HFFc6 (cell line): Measurements from ENCODE around the gene RABGAP1L. TPM values are rescaled to one million over a fixed set of nuclear protein-coding genes. Genes with fewer than 3 reads are reported as not detected.

ENCODE experiments used
- DNase-seq: peaks from one replicate; pipeline ENCODE4 v3.0.0-alpha.2; 2018
- H3K27ac Mint-ChIP-seq: 2 replicates; pipeline ENCODE4 v1.8.0; 2020; ENCODE audit warnings: mild to moderate bottlenecking, mixed read lengths
- H3K27me3 Mint-ChIP-seq: 2 replicates; pipeline ENCODE4 v1.8.0; 2021; ENCODE audit warnings: mild to moderate bottlenecking, moderate library complexity, mixed read lengths; ENCODE audit not compliant: insufficient read depth
- H3K36me3 Mint-ChIP-seq: 2 replicates; pipeline ENCODE4 v1.8.0; 2021; ENCODE audit warnings: low read depth, mixed read lengths
- H3K4me1 Mint-ChIP-seq: 2 replicates; pipeline ENCODE4 v1.8.0; 2020; ENCODE audit warnings: low read depth, mixed read lengths
- H3K4me3 Mint-ChIP-seq: 2 replicates; pipeline ENCODE4 v1.8.0; 2020; ENCODE audit warnings: mild to moderate bottlenecking, moderate library complexity, mixed read lengths
- H3K9me3 Mint-ChIP-seq: 2 replicates; pipeline ENCODE4 v1.8.0; 2020; ENCODE audit warnings: mild to moderate bottlenecking, mixed read lengths
- CTCF ChIP-seq: fragments of 200-600 bp; sonication (generic); IDR thresholded peaks from 2 replicates; pipeline ENCODE4 v1.5.0; 2021; ENCODE audit warnings: antibody characterized with exemption, mild to moderate bottlenecking
- total RNA-seq, 6 experiments: library from RNA; stranded (reverse); fragmentation: NEBNext Ultra II Directional; extraction: Animal tissue kit (Norgen Biotek cat#: 25700); gene quantifications; 2 replicates in 1 of 6; 3 replicates in 5 of 6; pipeline ENCODE4 v1.2.3, GENCODE V29; 2021

RABGAP1L gene
- total RNA-seq, 6 experiments from 2014 or later, result 14.5 to 16.9 (median 16.0) TPM

DNA sequence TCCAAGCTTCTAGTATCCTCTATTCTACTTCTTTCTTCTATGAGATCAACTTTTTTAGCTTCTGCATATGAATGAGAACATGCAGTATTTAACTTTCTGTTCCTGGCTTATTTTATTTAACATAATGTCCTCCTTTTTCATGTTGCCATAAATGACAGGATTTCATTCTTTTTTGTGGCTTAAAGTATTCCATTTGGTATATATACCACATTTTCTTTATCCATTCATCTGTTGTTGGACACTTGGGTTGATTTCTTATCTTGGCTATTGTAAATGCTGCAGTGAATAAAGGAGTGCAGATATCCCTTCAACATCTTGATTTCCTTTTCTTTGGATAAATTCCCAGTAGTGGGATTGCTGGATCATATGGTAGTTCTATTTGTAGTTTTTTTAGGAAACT lies 498.1 kb downstream of the RABGAP1L start:
- peaks cover 9% of the 10 kb centered on the region; the same call in 1 of the 2 replicates for H3K4me1 Mint-ChIP-seq
- H3K4me3 Mint-ChIP-seq, result no peak overlapping the region
- 0 out of 2 replicates have a peak, but pooled peaks cover 2% of the 10 kb centered on the region for H3K36me3 Mint-ChIP-seq
- TF ChIP-seq CTCF, result no peak
- no peaks in the 10 kb centered on the region; the same call in 1 of the 2 replicates for H3K27me3 Mint-ChIP-seq
- no peaks in the 10 kb centered on the region for H3K9me3 Mint-ChIP-seq
- H3K27ac Mint-ChIP-seq, result no peak overlapping the region
- no peak for DNase-seq

DNA sequence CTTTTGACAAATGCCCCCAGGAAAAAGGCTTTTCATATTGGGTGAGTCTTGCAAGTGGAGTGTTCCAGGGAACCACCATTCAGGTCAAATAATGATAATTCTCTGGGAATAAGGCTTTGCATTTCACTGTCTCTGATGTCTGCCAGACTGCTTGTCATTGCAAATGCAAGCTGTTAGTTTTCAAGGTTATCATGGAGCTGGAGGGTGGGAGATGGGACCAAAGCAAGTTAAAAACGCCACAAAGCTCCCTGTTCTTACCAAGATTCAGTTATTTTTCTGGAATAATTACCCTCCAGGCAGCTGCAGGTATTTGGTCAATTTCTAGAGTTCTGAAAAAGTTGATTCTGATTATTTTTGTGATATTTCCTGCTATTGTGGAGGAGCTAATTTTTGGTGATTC lies 498.6 kb downstream of the RABGAP1L start:
- Mint-ChIP-seq H3K4me3 (no peak overlapping the region), H3K27me3 (no peaks in the 10 kb centered on the region; the same call in 1 of the 2 replicates), H3K4me1 (peaks cover 9% of the 10 kb centered on the region; the same call in 1 of the 2 replicates), H3K36me3 (no peaks in the 10 kb centered on the region), H3K27ac (no peak overlapping the region), H3K9me3 (no peaks in the 10 kb centered on the region)
- no peak for DNase-seq
- no peak for TF ChIP-seq CTCF

DNA sequence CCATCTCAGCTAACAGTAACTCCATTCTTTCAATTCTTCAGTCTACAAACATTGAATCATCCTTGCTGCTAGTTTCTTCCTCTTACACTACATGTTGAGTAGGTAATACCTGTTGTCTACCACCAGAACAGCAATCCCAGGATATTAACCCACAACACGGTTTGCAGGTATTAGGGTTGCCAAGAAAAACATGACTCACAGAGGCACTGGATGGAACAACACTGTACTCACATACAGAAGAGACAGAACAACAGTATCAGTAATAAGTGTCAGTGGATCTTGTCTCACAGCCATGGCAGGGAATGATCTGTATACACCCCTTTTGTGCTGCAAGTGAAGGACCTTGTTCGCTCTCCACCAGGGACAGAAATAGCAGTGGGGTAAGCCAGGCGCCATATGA lies 500.5 kb downstream of the RABGAP1L start:
- no peaks in the 10 kb centered on the region for H3K9me3 Mint-ChIP-seq

DNA sequence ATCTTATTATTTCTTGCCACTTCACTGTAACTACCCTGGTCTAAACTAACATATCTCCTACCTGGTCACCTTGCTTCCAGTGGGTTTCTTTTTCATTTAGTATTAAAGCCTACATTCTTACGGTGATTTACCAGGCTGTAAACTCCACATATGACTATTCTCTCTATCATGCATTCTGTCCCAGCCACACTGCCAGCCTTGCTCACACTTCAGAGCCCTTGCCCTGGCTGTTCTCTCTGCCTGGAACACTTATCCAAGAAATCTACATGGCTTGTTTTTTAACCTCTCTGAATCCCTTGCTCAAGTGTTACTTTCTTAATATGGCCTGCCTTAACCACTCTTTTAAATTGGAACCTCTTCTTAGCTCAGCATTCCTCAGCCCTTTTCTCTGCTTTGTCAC lies 501.2 kb downstream of the RABGAP1L start:
- Mint-ChIP-seq H3K4me1 (peaks cover 9% of the 10 kb centered on the region; the same call in 1 of the 2 replicates), H3K36me3 (no peaks in the 10 kb centered on the region), H3K4me3 (no peak overlapping the region), H3K9me3 (no peaks in the 10 kb centered on the region), H3K27me3 (no peaks in the 10 kb centered on the region), H3K27ac (no peak overlapping the region)
- TF ChIP-seq CTCF, result no peak
- no peak for DNase-seq

More for the DNA sequence above, 500.5 kb downstream of the RABGAP1L start:
- peak; percentile 2 for DNase-seq
- Mint-ChIP-seq H3K4me1 (peaks cover 9% of the 10 kb centered on the region; the same call in 1 of the 2 replicates), H3K27me3 (no peaks in the 10 kb centered on the region), H3K4me3 (no peak overlapping the region), H3K27ac (no peak overlapping the region), H3K36me3 (no peaks in the 10 kb centered on the region)
- TF ChIP-seq CTCF, result no peak

DNA sequence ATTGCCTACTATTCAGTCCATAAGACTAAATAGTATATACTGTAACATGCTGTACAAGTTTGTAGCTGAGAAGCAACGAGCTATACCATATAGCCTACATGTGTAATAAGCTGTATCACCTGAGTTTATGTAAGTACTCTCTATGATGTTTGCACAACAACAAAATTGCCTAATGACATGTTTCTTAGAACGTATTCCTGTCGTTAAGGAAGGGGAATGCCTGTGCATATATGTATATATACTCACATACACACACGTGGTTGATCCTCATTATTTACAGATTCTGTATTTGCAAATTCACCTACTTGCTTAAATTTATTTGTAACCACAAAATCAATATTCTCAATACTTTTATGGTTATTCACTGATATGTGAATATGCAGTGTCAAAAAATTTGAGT lies 504.0 kb downstream of the RABGAP1L start:
- no peak overlapping the region for H3K4me3 Mint-ChIP-seq
- no peaks in the 10 kb centered on the region for H3K27me3 Mint-ChIP-seq
- DNase-seq, result no peak
- no peaks in the 10 kb centered on the region for H3K36me3 Mint-ChIP-seq
- H3K4me1 Mint-ChIP-seq, result peaks cover 9% of the 10 kb centered on the region; the same call in 1 of the 2 replicates
- no peak for TF ChIP-seq CTCF
- no peaks in the 10 kb centered on the region for H3K9me3 Mint-ChIP-seq
- H3K27ac Mint-ChIP-seq, result no peak overlapping the region

DNA sequence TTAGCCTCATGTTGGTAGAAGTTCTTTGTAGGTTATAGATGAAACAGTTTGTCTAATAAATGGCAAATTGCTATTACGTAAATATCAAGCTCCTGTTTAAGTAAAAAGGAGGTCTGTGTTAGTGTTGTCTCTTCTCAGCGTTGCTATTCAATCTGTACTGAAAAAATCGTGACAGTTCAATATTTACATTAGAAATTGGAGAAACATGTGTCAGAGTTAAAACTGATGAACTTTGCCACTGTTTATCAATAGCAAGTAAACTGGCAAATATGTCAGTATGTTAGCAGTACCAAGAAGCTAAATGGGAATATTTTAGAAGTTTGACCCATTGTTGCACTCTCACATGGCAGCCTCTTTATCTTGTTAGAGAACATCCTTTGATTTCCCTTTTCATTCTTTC lies 506.9 kb downstream of the RABGAP1L start:
- DNase-seq, result no peak
- no peaks in the 10 kb centered on the region for H3K4me1 Mint-ChIP-seq
- no peak for TF ChIP-seq CTCF
- H3K27me3 Mint-ChIP-seq, result no peaks in the 10 kb centered on the region
- peaks cover 4% of the 10 kb centered on the region; the same call in 1 of the 2 replicates for H3K9me3 Mint-ChIP-seq
- no peaks in the 10 kb centered on the region for H3K36me3 Mint-ChIP-seq
- H3K27ac Mint-ChIP-seq, result no peak overlapping the region
- H3K4me3 Mint-ChIP-seq, result no peak overlapping the region
